H54 (cell line): ENCODE data around the gene PTGES3L.

Experiments used
- DNase-seq: peaks from one replicate; pipeline ENCODE4 v3.0.0; 2011; ENCODE audit warnings: low spot score, mixed read lengths; ENCODE audit not compliant: insufficient read length
- FAIRE-seq: peaks from 3 replicates; lab custom pipeline; 2011; peaks lifted over from hg19 to GRCh38; lab: Jason Lieb, UNC
- POLR2A ChIP-seq: IDR thresholded peaks from 2 replicates; pipeline ENCODE4 v1.6.1; 2011; ENCODE audit warnings: low read depth, mild to moderate bottlenecking, low read length

PTGES3L gene

GRCh38 chr17:43019418-43019817 is 39.5 kb upstream of the PTGES3L start:
- DNase-seq = no peak
- no peak for TF ChIP-seq POLR2A
- FAIRE-seq = no peak

DNA sequence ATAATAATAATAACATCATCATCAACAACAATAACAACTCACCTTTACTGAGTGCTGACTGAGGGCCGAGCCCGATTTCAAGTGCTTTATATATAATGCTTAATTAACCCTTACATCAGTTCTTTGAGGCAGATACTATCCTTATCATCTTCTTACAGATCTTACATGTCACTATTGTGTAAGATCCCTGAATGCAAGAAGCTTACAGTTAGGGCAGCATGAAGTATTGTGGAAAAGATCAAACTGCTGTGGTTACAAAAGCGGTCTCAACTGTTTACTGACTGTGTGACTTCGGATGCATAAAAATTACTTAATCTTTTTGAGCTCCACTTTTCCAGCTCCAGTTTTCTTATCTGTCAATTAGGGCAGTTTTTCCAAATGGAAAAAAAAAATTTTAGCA is 39.1 kb upstream of the PTGES3L start:
- no peak for FAIRE-seq
- TF ChIP-seq POLR2A = no peak

DNA sequence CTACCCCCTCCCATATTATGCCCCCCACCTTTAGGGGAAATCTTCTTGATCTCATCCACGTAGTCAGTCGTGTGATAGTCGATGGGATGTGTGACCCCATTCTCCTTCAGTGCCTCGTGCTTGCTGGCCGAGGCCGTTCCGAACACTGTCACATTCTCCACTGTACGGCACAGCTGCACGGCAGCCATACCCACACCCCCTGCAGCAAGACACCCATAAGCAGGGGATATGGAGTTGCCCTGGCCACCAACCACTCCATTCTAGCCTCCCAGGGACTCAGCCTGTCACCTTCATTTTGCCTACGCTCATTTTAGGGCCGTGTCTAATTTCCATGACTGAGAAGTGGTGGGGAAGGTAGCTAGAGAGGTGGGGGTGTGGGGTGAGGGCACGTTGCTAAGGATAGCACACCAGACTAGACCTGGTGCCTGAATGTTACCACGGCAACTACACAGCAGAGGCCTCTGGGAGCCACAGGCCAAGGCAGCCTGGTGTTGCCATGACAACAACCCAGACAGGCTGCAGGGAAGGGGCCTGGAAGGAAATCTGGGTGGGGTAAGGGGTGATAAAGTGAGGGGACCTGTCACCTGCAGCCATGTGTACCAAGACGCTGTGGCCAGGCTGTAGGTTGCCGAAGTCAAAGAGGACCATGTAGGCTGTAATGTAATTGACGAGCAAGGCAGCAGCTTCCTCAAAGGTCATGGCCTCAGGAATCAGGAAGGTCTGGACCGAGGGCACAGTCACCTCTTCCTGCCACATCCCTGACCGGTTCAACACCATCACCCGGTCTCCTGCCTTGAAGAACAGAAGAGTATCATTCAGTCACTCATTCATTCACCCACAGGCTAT is 38.4 kb upstream of the PTGES3L start:
- FAIRE-seq = no peak
- no peak for TF ChIP-seq POLR2A
- DNase-seq = no peak

More for the DNA sequence above, 39.1 kb upstream of the PTGES3L start:
- DNase-seq = no peak

GRCh38 chr17:43016216-43016615 is 36.3 kb upstream of the PTGES3L start:
- TF ChIP-seq POLR2A = no peak
- DNase-seq (no peak), FAIRE-seq (no peak)

DNA sequence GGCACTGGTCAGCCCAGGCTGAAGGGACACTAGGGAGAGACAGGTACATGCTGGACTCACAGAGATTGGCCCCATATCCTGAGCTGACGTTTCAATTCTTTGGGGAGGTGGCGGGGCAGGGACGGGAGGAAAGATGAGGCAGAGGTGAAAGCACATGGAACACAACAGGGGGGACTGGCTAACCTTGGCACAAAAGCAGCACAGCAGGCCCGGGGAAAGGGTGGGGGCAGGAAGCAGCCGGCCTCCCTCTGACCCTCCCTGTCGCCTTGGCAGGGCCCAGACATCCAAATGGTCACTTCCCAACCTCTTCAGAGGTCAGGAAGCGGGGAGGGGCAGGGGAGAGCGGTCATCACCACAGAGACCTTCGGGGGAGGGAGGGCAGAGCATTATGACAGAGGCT is 35.7 kb upstream of the PTGES3L start:
- no peak for TF ChIP-seq POLR2A
- FAIRE-seq = no peak
- no peak for DNase-seq

DNA sequence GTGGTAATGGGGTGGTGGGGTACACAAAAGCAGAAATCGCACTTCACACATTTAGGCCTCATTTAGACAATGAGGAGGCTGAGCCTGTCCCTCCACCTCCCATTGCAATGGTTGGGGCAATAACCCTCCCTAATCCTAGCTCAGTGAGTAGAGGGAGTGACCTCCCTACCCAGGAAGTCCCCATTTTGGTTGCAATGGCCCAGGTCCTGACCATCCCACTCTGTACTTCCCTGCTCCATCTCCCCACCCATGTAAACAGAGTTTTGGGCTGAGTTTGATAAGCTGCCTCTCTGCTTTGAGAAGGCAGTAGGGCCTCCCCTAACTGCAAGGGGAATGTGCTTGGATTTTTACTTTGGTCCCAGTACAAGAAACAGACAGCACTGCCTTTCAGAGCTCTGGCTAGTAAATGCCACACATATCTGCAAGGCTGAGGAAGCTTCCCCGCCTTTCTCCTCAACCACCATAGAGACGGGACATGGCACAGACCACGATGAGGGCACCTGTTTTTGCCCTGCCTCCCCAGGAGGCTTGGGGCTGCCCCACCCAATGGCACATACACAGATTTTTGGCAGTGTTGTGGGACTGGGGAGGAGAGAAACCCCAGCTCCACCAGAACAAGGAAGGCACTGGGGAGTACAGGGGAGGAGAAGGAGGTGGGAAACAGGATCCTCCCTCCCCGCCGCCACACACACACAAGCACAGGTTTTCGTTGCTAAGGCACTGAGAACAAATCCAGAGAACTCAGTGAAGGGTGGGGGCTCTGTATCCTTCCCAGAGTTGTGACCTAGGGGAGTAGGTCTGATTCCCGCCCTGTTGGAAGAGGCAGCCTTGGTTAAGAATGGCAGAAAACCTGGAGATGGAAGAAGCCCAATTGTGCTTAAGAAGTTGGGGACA is 35.0 kb upstream of the PTGES3L start:
- FAIRE-seq = no peak
- no peak for DNase-seq
- TF ChIP-seq POLR2A = no peak

DNA sequence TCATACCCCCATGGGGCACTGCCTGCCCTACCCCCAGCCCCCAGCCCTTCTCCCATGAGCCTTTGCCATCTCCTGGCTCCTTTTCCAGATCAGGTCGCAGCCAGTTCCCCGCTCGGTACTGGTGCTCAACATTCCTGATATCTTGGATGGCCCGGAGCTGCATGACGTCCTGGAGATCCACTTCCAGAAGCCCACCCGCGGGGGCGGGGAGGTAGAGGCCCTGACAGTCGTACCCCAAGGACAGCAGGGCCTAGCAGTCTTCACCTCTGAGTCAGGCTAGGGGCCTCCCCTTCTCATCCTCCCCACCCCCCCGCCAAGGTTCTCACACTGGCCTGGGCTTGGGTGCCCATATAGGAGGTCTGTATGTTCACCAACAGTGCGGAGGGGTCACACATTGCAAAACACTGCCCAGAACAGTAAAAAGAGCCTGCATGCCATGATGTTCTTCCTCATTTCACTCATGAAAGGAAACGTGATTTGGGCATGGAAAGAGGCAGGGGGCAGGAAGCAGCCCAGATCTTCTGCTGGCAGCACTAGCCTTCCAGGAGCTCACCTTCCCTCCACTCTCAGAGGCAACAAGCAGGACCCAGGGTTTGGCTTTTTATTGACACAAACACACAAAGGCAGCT is 34.3 kb upstream of the PTGES3L start:
- DNase-seq (no peak), FAIRE-seq (no peak)
- TF ChIP-seq POLR2A = no peak

DNA sequence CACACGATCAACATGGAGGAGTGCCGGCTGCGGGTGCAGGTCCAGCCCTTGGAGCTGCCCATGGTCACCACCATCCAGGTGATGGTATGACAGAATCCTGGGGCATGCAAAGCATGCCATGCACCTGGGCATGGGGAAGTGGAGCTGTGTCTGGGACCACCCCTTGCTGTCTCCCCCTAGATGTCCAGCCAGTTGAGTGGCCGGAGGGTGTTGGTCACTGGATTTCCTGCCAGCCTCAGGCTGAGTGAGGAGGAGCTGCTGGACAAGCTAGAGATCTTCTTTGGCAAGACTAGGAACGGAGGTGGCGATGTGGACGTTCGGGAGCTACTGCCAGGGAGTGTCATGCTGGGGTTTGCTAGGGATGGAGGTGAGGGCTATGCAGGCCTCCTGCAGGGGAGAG is 33.4 kb upstream of the PTGES3L start:
- no peak for TF ChIP-seq POLR2A
- DNase-seq (no peak), FAIRE-seq (no peak)

DNA sequence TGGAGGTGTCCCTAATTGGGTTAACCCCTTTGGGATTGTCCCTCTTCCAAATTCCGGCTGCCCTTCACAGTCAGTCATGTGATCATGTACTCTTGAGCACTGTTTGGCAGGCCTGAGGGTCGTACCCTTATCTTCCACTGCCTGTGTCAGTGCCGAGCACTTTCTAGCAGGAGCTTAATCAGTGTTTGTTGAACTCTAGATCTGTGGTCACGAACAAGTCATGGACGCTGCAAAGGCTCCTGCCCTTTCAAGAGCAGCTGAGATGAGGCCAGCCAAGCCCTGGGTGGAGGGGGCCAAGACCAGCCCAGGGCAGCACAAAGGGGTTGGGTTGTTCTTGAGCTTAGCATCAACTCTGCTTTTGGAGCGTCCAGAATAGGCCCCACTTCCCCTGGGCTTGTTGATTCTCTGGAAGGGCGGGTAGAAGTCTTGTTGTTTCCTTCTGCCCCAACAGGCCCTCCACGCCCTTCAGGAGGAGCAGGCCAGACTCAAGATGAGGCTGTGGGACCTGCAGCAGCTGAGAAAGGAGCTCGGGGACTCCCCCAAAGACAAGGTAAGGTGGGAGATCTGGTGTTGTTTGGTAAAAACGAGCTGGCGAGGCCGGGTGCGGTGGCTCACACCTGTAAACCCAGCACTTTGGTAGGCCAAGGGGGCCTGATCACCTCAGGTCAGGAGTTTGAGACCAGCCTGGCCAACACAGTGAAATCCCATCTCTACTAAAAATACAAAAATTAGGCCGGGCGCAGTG is 32.0 kb upstream of the PTGES3L start:
- DNase-seq (no peak), FAIRE-seq (no peak)

DNA sequence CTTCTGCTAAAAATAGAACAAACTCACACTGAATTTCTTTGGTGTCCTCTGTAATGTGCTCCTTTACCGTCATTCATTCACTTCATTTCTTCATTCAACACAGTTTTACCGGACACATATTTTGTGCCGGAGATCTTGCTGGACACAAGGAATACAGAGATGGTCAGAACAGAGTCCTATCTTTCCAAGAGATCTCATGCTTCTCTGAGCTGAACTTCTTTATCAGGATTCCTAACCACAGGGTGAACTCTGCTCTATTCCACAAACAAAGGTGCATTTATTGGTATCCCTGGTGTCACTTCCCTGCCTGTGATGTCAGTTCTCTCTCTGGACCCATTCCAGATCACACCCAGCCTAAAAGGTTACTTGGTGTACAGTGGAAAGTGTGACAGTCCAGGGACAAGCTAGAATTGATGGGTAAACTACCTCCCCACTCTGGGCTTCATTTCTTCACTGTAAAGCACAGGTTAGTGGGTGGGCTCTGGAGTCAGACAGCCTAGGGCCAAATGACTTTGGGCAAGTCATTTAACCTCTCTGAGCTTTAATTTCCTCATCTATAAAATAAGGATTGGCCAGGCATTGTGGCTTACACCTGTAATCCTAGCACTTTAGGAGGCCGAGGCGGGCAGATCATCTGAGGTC is 30.9 kb upstream of the PTGES3L start:
- DNase-seq (no peak), FAIRE-seq (no peak)
- TF ChIP-seq POLR2A = no peak

More for the DNA sequence above, 32.0 kb upstream of the PTGES3L start:
- no peak for TF ChIP-seq POLR2A

DNA sequence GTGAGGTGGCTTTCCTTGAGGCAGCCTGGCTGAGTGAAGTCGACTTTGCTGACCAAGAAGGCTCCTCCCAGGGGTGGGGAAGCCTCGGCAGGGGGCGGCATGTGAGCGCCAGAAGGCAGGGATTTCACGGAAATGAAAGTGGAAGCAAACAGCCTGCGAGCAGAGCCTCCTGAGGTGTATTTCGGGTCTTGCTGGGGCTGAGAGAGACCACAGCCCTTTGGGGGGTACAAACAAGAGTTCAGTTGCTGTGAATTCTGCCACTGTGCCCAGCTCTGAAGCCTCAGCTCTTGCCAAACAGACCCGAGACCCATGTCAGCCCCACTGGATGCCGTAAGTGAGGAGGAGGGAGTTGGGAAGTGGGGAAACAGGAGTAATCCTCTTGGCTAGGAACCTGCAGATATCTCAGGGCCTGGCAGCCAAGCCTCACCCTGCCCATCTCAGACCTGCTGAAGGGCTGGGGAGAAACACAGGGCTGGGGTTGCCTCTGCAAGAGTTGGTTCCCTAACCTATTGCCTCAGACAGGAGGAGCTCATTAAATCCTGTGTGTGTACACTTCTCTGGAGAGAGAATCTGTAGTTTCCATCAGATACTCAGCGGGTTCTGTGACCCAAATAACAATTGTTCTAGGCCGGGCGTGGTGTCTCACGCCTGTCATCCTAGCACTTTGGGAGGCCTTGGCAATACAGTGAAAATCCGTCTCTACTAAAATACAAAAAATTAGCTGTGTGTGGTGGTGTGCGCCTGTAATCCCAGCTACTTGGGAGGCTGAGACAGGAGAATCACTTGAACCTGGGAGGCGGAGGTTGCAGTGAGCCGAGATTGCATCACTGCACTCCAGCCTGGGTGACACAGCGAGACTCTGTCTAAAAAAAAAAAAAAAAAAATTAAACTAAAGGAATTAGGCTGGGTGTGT is 27.0 kb upstream of the PTGES3L start, which contains the start of gene IFI35:
TSS of gene IFI35 (plus strand) at position 146 of the 913 bp plus-strand sequence. CDS start at position 310, 164 bp downstream.
- DNase-seq (no peak), FAIRE-seq (no peak)
- TF ChIP-seq POLR2A = peak; percentile 48
